ENCODE measurements around the gene USP8.
"Not testable (repeated sequence)": the region's sequence is repeated elsewhere in the genome, so short reads cannot be mapped to it uniquely, and the experiment has no call there.

The USP8 gene

GRCh38 chr15:50438251-50438650 lies 14.0 kb downstream of the USP8 start:
- in situ Hi-C loops (cut with MboI; ENCODE audit: low sequenced_read_pairs) = no loop called here

GRCh38 chr15:50440932-50441331 lies 16.7 kb downstream of the USP8 start:
- in situ Hi-C loops (cut with MboI; ENCODE audit: low sequenced_read_pairs) = no loop called here

GRCh38 chr15:50452927-50453326 lies 28.7 kb downstream of the USP8 start:
- in situ Hi-C loops (cut with MboI; ENCODE audit: low sequenced_read_pairs) = no loop called here

GRCh38 chr15:50458348-50459112 lies 34.3 kb downstream of the USP8 start:
- in situ Hi-C loops (cut with MboI; ENCODE audit: low sequenced_read_pairs) = no loop called here

GRCh38 chr15:50463423-50464358 lies 39.5 kb downstream of the USP8 start:
- in situ Hi-C loops (cut with MboI; ENCODE audit: low sequenced_read_pairs) = no loop called here

GRCh38 chr15:50471072-50471471 lies 46.9 kb downstream of the USP8 start:
- in situ Hi-C loops (cut with MboI; ENCODE audit: low sequenced_read_pairs) = no loop called here

- in situ Hi-C loops (cut with MboI; ENCODE audit: low sequenced_read_pairs) = no loop called here
These were observed 51.9 kb downstream of the USP8 start for GRCh38 chr15:50476143-50476542.

- in situ Hi-C loops (cut with MboI; ENCODE audit: low sequenced_read_pairs) = no loop called here
These were observed 60.6 kb downstream of the USP8 start for GRCh38 chr15:50484781-50485180.

GRCh38 chr15:50485389-50485788 lies 61.2 kb downstream of the USP8 start:
- in situ Hi-C loops (cut with MboI; ENCODE audit: low sequenced_read_pairs) = no loop called here

- in situ Hi-C loops (cut with MboI; ENCODE audit: low sequenced_read_pairs) = no loop called here
These were observed 63.1 kb downstream of the USP8 start for GRCh38 chr15:50487287-50487686.

GRCh38 chr15:50493625-50494024 lies 69.4 kb downstream of the USP8 start:
- in situ Hi-C loops (cut with MboI; ENCODE audit: low sequenced_read_pairs) = no loop called here

- in situ Hi-C loops (cut with MboI; ENCODE audit: low sequenced_read_pairs) = not testable (repeated sequence)
These were observed 70.3 kb downstream of the USP8 start for GRCh38 chr15:50494547-50494946.

- in situ Hi-C loops (cut with MboI; ENCODE audit: low sequenced_read_pairs) = no loop called here
These were observed 72.5 kb downstream of the USP8 start for GRCh38 chr15:50496692-50497091.

- in situ Hi-C loops (cut with MboI; ENCODE audit: low sequenced_read_pairs) = no loop called here
These were observed 76.1 kb downstream of the USP8 start for GRCh38 chr15:50500352-50500751.

GRCh38 chr15:50501815-50502214 lies 77.6 kb downstream of the USP8 start:
- in situ Hi-C loops (cut with MboI; ENCODE audit: low sequenced_read_pairs) = no loop called here

GRCh38 chr15:50503144-50503543 lies 78.9 kb downstream of the USP8 start:
- in situ Hi-C loops (cut with MboI; ENCODE audit: low sequenced_read_pairs) = no loop called here

GRCh38 chr15:50505656-50506055 lies 81.5 kb downstream of the USP8 start:
- in situ Hi-C loops (cut with MboI; ENCODE audit: low sequenced_read_pairs) = not testable (repeated sequence)

- in situ Hi-C loops (cut with MboI; ENCODE audit: low sequenced_read_pairs) = no loop called here
These were observed 81.9 kb downstream of the USP8 start for GRCh38 chr15:50506121-50506520.

- in situ Hi-C loops (cut with MboI; ENCODE audit: low sequenced_read_pairs) = no loop called here
These were observed 88.8 kb downstream of the USP8 start for GRCh38 chr15:50513001-50513400.

- in situ Hi-C loops (cut with MboI; ENCODE audit: low sequenced_read_pairs) = no loop called here
These were observed 95.7 kb downstream of the USP8 start for GRCh38 chr15:50519740-50520425.

- in situ Hi-C loops (cut with MboI; ENCODE audit: low sequenced_read_pairs) = no loop called here
These were observed 99.6 kb downstream of the USP8 start for GRCh38 chr15:50523851-50524251.

All from HL-60/S4 (cell line).